Glutamatergic neuron (in vitro differentiated cells): Measurements from ENCODE around the gene PPP1R26. TPM values are rescaled to one million over a fixed set of nuclear protein-coding genes. Genes with fewer than 3 reads are reported as not detected.

Experiments used
- DNase-seq: peaks from one replicate; pipeline ENCODE4 v3.0.0; 2022
- H3K27ac Mint-ChIP-seq: one replicate; pipeline ENCODE4 v1.8.0; 2020; ENCODE audit warnings: mild to moderate bottlenecking, mixed read lengths, inconsistent platforms; ENCODE audit not compliant: unreplicated experiment
- H3K27me3 Mint-ChIP-seq: one replicate; pipeline ENCODE4 v1.8.0; 2020; ENCODE audit warnings: mild to moderate bottlenecking, moderate library complexity, mixed read lengths, inconsistent platforms; ENCODE audit not compliant: unreplicated experiment
- H3K36me3 Mint-ChIP-seq: one replicate; pipeline ENCODE4 v1.8.0; 2020; ENCODE audit warnings: mild to moderate bottlenecking, mixed read lengths, inconsistent platforms; ENCODE audit not compliant: unreplicated experiment
- H3K4me1 Mint-ChIP-seq: one replicate; pipeline ENCODE4 v1.8.0; 2020; ENCODE audit warnings: mild to moderate bottlenecking, low read depth, mixed read lengths, inconsistent platforms; ENCODE audit not compliant: unreplicated experiment
- H3K4me3 Mint-ChIP-seq: one replicate; pipeline ENCODE4 v1.8.0; 2020; ENCODE audit warnings: mild to moderate bottlenecking, mixed read lengths, inconsistent platforms; ENCODE audit not compliant: unreplicated experiment
- H3K9me3 Mint-ChIP-seq: one replicate; pipeline ENCODE4 v1.8.0; 2020; ENCODE audit warnings: mild to moderate bottlenecking, moderate library complexity, mixed read lengths, inconsistent platforms; ENCODE audit not compliant: unreplicated experiment
- total RNA-seq: library from RNA; stranded (reverse); fragmentation: NEBNext Ultra II Directional; extraction: Animal tissue kit (Norgen Biotek cat#: 25700); gene quantifications from one replicate; pipeline ENCODE4 v1.2.1, GENCODE V29; 2021; ENCODE audit not compliant: unreplicated experiment
- TF ChIP-seq, protein P1 (sequence below): fragments of 200-600 bp; sonication (generic); IDR thresholded peaks from one replicate; pipeline ENCODE4 v1.5.0; 2021; ENCODE audit not compliant: partially characterized antibody, unreplicated experiment

Gene PPP1R26
- total RNA-seq, 1 donor from 2014 or later, result 22.2 TPM

DNA sequence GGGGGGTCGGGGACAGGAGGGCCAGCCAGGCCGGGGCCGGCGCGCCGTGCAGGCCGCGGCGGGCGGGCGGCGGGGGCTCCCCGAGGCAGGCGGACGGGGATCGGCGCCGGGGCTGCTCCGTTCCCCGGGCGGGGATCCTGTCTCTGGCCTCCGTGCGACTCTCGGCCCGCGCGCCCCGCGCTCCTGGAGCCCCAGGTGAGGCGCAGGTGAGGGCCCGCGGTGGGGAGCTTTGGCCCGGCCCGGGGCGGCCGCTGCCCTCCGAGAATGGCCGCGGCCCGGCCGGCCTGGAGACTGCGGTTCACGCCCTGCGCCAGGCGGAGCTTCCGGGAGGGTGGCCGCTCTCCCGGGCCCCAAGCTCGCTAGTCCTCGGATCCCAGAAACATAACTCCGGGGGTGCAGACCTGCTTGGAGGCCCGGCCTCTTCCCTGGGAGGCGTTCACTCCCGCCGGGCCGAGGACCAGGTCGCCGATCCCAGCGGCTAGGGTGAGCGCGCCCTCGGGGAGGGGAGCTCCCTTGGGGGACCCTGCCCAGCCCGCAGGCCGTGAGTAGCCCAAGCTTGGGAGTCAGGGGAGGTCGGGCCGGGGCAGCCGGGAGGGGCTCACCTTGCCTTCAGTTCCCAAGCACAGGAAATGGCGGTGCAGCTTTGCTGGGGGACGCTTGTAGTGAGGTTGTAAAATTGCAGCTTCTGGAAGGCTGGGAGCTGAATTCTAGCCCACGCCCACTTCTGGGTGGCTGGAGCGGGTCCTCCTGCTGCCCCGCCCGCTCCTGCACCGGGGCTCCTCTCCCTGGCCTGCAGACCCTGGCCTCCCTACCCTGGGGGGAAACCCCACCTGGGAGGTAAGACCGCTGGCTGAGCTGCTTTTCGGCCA lies 723 bp downstream of the PPP1R26 start:
- Mint-ChIP-seq H3K27me3 (peaks cover 5% of the 10 kb centered on the region), H3K4me3 (peak overlapping the region; percentile 70), H3K27ac (no peak overlapping the region)

GRCh38 chr9:135480940-135481310 lies 1.3 kb downstream of the PPP1R26 start:
- peaks cover 9% of the 10 kb centered on the region for H3K9me3 Mint-ChIP-seq
- DNase-seq, result no peak
- no peak overlapping the region for H3K27ac Mint-ChIP-seq

More for the DNA sequence above, 723 bp downstream of the PPP1R26 start:
- Mint-ChIP-seq H3K36me3 (no peaks in the 10 kb centered on the region), H3K4me1 (peaks cover 8% of the 10 kb centered on the region), H3K9me3 (peaks cover 7% of the 10 kb centered on the region)
- TF ChIP-seq, protein P1, sequence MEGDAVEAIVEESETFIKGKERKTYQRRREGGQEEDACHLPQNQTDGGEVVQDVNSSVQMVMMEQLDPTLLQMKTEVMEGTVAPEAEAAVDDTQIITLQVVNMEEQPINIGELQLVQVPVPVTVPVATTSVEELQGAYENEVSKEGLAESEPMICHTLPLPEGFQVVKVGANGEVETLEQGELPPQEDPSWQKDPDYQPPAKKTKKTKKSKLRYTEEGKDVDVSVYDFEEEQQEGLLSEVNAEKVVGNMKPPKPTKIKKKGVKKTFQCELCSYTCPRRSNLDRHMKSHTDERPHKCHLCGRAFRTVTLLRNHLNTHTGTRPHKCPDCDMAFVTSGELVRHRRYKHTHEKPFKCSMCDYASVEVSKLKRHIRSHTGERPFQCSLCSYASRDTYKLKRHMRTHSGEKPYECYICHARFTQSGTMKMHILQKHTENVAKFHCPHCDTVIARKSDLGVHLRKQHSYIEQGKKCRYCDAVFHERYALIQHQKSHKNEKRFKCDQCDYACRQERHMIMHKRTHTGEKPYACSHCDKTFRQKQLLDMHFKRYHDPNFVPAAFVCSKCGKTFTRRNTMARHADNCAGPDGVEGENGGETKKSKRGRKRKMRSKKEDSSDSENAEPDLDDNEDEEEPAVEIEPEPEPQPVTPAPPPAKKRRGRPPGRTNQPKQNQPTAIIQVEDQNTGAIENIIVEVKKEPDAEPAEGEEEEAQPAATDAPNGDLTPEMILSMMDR, result no peak
- DNase-seq, result peak; percentile 51

DNA sequence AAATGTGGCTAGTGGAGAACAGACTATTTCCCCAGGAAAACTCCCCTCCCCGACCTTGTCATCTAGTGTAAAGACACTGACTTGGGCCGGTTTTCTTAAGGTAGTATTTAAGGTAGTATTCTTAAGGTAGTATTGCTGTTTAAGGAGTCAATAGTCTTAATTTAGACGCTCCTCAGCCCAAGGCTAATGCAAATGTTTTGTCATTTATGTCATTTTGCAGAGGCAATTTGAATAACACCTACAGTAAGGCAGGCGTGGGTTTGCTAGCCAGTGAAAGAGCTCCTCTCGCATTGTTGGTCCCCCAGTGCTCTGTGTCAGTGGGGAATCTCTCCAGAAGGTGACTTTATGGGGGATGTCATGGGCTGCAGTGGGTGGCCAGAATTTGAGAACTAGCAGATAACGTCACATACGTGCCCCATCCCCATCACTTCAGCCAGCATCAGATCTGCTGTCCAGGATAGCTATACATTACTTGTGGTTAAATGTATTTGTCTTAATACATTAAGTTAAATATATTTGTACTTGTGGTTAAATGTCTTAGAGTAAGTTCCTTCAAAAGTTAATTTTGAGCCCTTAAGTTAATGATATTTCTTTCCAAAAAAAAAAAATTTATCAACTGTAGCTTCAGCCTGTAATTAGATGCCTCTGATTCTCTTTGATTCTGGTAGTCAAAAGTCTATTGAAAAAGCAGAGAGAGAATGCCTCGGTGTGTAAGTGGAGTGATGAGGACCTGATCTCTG lies 2.6 kb downstream of the PPP1R26 start:
- Mint-ChIP-seq H3K4me3 (no peak overlapping the region), H3K27ac (peak overlapping the region; percentile 22), H3K9me3 (peaks cover 9% of the 10 kb centered on the region), H3K36me3 (no peaks in the 10 kb centered on the region), H3K4me1 (peaks cover 2% of the 10 kb centered on the region), H3K27me3 (peaks cover 3% of the 10 kb centered on the region)
- TF ChIP-seq, protein P1, result no peak
- no peak for DNase-seq

More at GRCh38 chr9:135480940-135481310, 1.3 kb downstream of the PPP1R26 start:
- Mint-ChIP-seq H3K36me3 (no peaks in the 10 kb centered on the region), H3K4me3 (peak overlapping the region; percentile 70), H3K27me3 (peaks cover 3% of the 10 kb centered on the region), H3K4me1 (peaks cover 2% of the 10 kb centered on the region)
- TF ChIP-seq, protein P1, result no peak

- DNase-seq, result no peak
- Mint-ChIP-seq H3K4me3 (no peak overlapping the region), H3K4me1 (peaks cover 8% of the 10 kb centered on the region), H3K36me3 (no peaks in the 10 kb centered on the region), H3K9me3 (peaks cover 4% of the 10 kb centered on the region), H3K27me3 (peaks cover 5% of the 10 kb centered on the region), H3K27ac (no peak overlapping the region)
- TF ChIP-seq, protein P1, result no peak
Observed at GRCh38 chr9:135484460-135485277, 5.1 kb downstream of the PPP1R26 start.
